IPS-18a (cell line): ENCODE data around the gene ARHGAP22.

ENCODE experiments used
- H3K27ac ChIP-seq: one replicate; pipeline ENCODE4 v1.5.1; 2013; ENCODE audit warnings: low read length
- H3K27me3 ChIP-seq: one replicate; pipeline ENCODE4 v1.6.1; 2013; ENCODE audit warnings: mild to moderate bottlenecking, low read length; ENCODE audit not compliant: control insufficient read depth, insufficient read depth
- H3K36me3 ChIP-seq: one replicate; pipeline ENCODE4 v1.6.1; 2013; ENCODE audit warnings: low read depth, low read length; ENCODE audit not compliant: control insufficient read depth
- H3K4me1 ChIP-seq: one replicate; pipeline ENCODE4 v1.6.1; 2013; ENCODE audit warnings: low read depth, low read length; ENCODE audit not compliant: control insufficient read depth
- H3K4me3 ChIP-seq: one replicate; pipeline ENCODE4 v1.5.1; 2013; ENCODE audit warnings: low read length
- H3K9ac ChIP-seq: one replicate; pipeline ENCODE4 v1.6.1; 2013; ENCODE audit warnings: mild to moderate bottlenecking, low read length, moderate library complexity
- H3K9me3 ChIP-seq: one replicate; pipeline ENCODE4 v1.6.1; 2013; ENCODE audit warnings: low read depth, low read length; ENCODE audit not compliant: control insufficient read depth

The ARHGAP22 gene

DNA sequence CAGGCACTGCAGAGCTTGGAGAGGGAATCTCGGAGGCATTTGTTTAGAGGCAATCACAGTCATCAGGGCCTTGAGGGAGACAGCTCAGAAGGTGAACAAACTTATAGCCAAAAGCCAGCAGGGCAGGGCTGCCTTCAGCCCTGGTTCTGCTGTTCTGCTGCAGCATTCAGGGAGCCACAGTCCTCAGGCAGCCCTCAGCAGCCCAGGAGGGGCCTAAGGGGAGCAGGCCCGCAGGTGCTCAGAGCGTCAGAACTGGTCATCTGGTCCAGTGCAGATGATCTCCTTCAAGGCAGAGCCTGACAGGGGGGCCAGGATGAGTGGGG is 84.7 kb downstream of the ARHGAP22 start:
- no peak overlapping the region for H3K4me3 ChIP-seq
- H3K9ac ChIP-seq = no peak overlapping the region
- H3K27me3 ChIP-seq = peaks cover 7% of the 10 kb centered on the region
- peaks cover 12% of the 10 kb centered on the region for H3K4me1 ChIP-seq
- H3K36me3 ChIP-seq = no peaks in the 10 kb centered on the region
- H3K9me3 ChIP-seq = peaks cover 7% of the 10 kb centered on the region
- no peak overlapping the region for H3K27ac ChIP-seq

- Histone ChIP-seq H3K9ac (no peak overlapping the region), H3K27ac (no peak overlapping the region)
These were observed 85.2 kb downstream of the ARHGAP22 start for GRCh38 chr10:48519481-48520183.

DNA sequence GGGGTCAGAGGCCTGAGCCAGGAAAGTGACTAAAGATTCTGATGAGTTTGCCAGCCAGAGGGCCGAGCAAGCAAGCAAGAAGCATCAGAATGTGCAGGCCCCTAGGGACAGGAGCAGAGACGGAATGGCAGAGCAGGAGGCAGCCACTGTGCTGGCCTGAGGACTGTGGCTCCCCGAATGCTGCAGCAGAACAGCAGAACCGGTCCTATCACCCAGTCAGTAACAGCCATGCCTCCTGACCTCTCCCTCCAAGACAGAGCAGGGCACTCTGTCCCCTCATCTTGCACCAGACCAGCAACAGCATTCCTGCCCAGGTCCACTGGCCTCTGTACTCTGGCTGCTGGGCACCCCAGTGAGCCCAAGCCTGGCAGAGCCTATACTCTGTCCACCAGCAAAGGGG is 85.9 kb downstream of the ARHGAP22 start:
- no peak overlapping the region for H3K9ac ChIP-seq
- no peaks in the 10 kb centered on the region for H3K27me3 ChIP-seq
- peaks cover 12% of the 10 kb centered on the region for H3K4me1 ChIP-seq
- no peak overlapping the region for H3K4me3 ChIP-seq
- H3K27ac ChIP-seq = no peak overlapping the region
- H3K9me3 ChIP-seq = peaks cover 9% of the 10 kb centered on the region
- H3K36me3 ChIP-seq = no peaks in the 10 kb centered on the region

More at GRCh38 chr10:48519481-48520183, 85.2 kb downstream of the ARHGAP22 start:
- Histone ChIP-seq H3K4me3 (no peak overlapping the region), H3K27me3 (peaks cover 2% of the 10 kb centered on the region), H3K4me1 (peaks cover 12% of the 10 kb centered on the region), H3K9me3 (peaks cover 9% of the 10 kb centered on the region), H3K36me3 (no peaks in the 10 kb centered on the region)

- no peak overlapping the region for H3K27ac ChIP-seq
- H3K9me3 ChIP-seq = peaks cover 9% of the 10 kb centered on the region
- no peaks in the 10 kb centered on the region for H3K27me3 ChIP-seq
- H3K4me1 ChIP-seq = peaks cover 11% of the 10 kb centered on the region
- H3K9ac ChIP-seq = no peak overlapping the region
- H3K36me3 ChIP-seq = no peaks in the 10 kb centered on the region
- H3K4me3 ChIP-seq = no peak overlapping the region
These were observed 86.7 kb downstream of the ARHGAP22 start for GRCh38 chr10:48517911-48518811.

DNA sequence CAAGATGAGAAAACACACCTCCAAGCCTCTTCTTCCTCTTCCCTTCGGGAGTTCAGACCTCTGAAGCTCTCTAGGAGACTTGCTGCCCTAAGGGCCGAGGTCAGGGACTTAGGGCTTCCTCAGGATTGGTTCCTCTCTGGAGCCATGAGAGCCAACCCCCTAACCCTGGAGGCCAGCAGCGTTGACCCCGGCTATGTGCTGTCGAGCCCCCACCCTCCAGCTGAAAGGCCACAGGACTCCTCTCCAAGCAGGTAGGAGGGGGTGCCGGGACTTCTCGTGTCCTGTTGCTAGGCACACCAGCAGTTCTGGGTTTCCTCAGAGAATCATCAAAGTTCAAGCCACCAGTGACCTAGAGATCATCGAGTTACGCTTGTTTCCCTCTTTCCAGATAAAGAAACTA is 87.4 kb downstream of the ARHGAP22 start:
- Histone ChIP-seq H3K4me3 (no peak overlapping the region), H3K4me1 (peaks cover 5% of the 10 kb centered on the region), H3K9ac (no peak overlapping the region), H3K27ac (no peak overlapping the region), H3K9me3 (peaks cover 9% of the 10 kb centered on the region), H3K27me3 (no peaks in the 10 kb centered on the region), H3K36me3 (no peaks in the 10 kb centered on the region)

DNA sequence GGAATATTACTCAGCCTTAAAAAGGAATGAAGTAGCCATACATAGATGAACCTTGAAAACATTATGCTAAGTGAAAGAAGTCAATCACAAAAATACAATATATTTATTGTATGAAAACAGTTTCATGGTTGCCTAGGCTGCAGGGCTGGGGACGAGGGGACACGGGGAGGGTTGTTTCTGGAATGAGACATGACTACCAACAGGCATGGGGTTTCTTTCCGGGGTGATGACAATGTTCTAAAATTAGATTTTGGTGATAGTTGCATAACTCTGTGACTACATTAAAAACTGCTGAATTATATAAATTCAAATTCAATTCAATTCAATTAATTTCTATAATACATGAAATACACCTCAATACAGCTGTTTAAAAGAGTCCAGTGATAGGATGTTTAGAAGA is 88.0 kb downstream of the ARHGAP22 start:
- Histone ChIP-seq H3K4me1 (peaks cover 4% of the 10 kb centered on the region), H3K4me3 (no peak overlapping the region), H3K36me3 (no peaks in the 10 kb centered on the region), H3K9ac (no peak overlapping the region), H3K27me3 (no peaks in the 10 kb centered on the region), H3K27ac (no peak overlapping the region), H3K9me3 (peaks cover 9% of the 10 kb centered on the region)

DNA sequence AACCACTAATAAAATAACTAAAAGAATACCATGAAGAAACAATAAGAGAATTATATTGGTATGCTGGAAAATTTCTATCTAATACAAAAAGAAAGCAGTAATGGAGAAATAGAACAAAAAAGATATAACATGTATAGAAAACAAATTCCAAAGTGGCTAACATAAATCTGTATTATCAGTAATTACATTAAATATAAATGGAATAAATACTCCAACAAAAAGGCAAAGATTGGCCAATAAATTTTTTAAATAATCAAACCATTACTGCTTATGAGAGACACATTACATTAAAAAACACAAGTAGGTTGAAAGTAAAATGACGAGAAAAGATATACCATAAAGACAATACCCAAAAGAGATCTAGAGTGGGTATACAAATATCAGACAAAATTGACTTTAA is 90.0 kb downstream of the ARHGAP22 start:
- H3K27ac ChIP-seq = no peak overlapping the region
- H3K9me3 ChIP-seq = peaks cover 9% of the 10 kb centered on the region
- no peak overlapping the region for H3K9ac ChIP-seq
- H3K36me3 ChIP-seq = no peaks in the 10 kb centered on the region
- no peaks in the 10 kb centered on the region for H3K27me3 ChIP-seq
- H3K4me1 ChIP-seq = no peaks in the 10 kb centered on the region
- no peak overlapping the region for H3K4me3 ChIP-seq

GRCh38 chr10:48514255-48514654 is 90.6 kb downstream of the ARHGAP22 start:
- Histone ChIP-seq H3K36me3 (no peaks in the 10 kb centered on the region), H3K27ac (no peak overlapping the region), H3K9me3 (peaks cover 9% of the 10 kb centered on the region), H3K27me3 (no peaks in the 10 kb centered on the region), H3K4me1 (no peaks in the 10 kb centered on the region), H3K4me3 (no peak overlapping the region), H3K9ac (no peak overlapping the region)

- Histone ChIP-seq H3K9me3 (peaks cover 9% of the 10 kb centered on the region), H3K27ac (no peak overlapping the region), H3K27me3 (no peaks in the 10 kb centered on the region), H3K9ac (no peak overlapping the region), H3K4me1 (no peaks in the 10 kb centered on the region), H3K4me3 (no peak overlapping the region), H3K36me3 (no peaks in the 10 kb centered on the region)
These were observed 92.0 kb downstream of the ARHGAP22 start for GRCh38 chr10:48512861-48513260.

- Histone ChIP-seq H3K36me3 (no peaks in the 10 kb centered on the region), H3K9ac (no peak overlapping the region), H3K27ac (no peak overlapping the region), H3K27me3 (no peaks in the 10 kb centered on the region), H3K9me3 (peaks cover 9% of the 10 kb centered on the region), H3K4me1 (no peaks in the 10 kb centered on the region), H3K4me3 (no peak overlapping the region)
These were observed 93.0 kb downstream of the ARHGAP22 start for GRCh38 chr10:48511875-48512231.

DNA sequence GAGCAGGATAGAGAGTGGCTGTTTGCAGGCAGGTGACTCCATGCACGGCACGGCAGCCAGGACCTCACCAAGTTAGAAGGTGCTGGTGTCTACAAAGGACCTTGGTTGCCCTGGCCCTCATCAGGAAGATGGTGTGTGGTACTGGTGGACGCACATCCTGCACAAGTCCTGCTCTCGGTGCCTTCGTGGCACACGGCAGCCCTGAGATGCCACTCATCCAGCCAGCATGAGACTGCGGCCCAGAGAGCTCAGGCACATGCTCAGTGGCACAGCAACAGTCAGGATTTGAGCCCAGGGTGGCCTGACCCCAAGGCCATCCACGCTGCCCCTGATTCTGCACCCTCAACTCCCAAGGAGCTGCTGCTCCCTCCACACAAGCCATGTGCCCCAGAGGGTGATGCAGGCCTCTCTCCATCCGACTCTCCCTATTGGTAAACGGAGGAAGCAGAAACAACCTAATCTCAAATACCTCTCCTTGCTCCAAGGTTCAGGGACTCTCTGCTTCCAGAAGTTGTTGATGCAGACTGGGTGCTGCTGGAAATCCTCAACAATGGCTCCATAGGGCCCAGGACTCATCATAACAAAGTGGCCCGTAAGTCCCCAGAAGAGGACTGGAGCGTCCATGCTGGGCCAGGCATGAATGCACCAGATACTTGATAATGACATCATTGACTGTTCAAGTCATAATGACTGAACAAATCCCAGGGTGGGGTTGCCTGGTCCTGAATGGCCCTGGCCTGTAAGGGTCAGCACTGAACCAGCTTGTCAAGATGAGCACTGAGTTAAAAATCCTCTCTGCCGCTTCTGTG is 93.6 kb downstream of the ARHGAP22 start:
- Histone ChIP-seq H3K4me3 (no peak overlapping the region), H3K36me3 (no peaks in the 10 kb centered on the region), H3K9ac (no peak overlapping the region), H3K4me1 (no peaks in the 10 kb centered on the region), H3K27ac (no peak overlapping the region), H3K27me3 (no peaks in the 10 kb centered on the region), H3K9me3 (peaks cover 9% of the 10 kb centered on the region)
